ENCODE measurements around the gene ZBTB3. TPM values are rescaled to one million over a fixed set of nuclear protein-coding genes. Genes with fewer than 3 reads are reported as not detected.
"Not testable (repeated sequence)": the region's sequence is repeated elsewhere in the genome, so short reads cannot be mapped to it uniquely, and the experiment has no call there.

Gene ZBTB3
- total RNA-seq, 1 experiment from 2014 or later, result 9.7 TPM

GRCh38 chr11:62706850-62707247 is 47.1 kb downstream of the ZBTB3 start:
- TF ChIP-seq, protein P1, sequence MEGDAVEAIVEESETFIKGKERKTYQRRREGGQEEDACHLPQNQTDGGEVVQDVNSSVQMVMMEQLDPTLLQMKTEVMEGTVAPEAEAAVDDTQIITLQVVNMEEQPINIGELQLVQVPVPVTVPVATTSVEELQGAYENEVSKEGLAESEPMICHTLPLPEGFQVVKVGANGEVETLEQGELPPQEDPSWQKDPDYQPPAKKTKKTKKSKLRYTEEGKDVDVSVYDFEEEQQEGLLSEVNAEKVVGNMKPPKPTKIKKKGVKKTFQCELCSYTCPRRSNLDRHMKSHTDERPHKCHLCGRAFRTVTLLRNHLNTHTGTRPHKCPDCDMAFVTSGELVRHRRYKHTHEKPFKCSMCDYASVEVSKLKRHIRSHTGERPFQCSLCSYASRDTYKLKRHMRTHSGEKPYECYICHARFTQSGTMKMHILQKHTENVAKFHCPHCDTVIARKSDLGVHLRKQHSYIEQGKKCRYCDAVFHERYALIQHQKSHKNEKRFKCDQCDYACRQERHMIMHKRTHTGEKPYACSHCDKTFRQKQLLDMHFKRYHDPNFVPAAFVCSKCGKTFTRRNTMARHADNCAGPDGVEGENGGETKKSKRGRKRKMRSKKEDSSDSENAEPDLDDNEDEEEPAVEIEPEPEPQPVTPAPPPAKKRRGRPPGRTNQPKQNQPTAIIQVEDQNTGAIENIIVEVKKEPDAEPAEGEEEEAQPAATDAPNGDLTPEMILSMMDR (IDR thresholded peaks at IDR 0.05; ENCODE audit: unreplicated experiment), result no peak
- no TSS peak for BruUV-seq (replicated peaks)
- Mint-ChIP-seq H3K36me3 (ENCODE audit: insufficient read depth, unreplicated experiment) (peaks cover 76% of the 10 kb centered on the region), H3K27ac (ENCODE audit: unreplicated experiment) (peak overlapping the region; percentile 55), H3K27me3 (ENCODE audit: unreplicated experiment) (no peaks in the 10 kb centered on the region), H3K4me1 (ENCODE audit: low read depth, unreplicated experiment) (peaks cover 24% of the 10 kb centered on the region), H3K4me3 (ENCODE audit: low read depth, unreplicated experiment) (peak overlapping the region; percentile 98), H3K9me3 (ENCODE audit: low read depth, unreplicated experiment) (no peaks in the 10 kb centered on the region)
- intact Hi-C loops (cut with micrococcal nuclease; ENCODE audit: unreplicated experiment), result no loop called here
- CTCF ChIA-PET, result no interaction called here
- DNase-seq, result no peak

GRCh38 chr11:62705880-62706849 is 47.8 kb downstream of the ZBTB3 start:
- H3K4me3 Mint-ChIP-seq (ENCODE audit: low read depth, unreplicated experiment), result peak overlapping the region; percentile 98
- CTCF ChIA-PET, result interaction anchor here (1.3 kb wide), 1 partner anchor 114 kb away, joined by 4 read pairs; the partner anchor contains the start of gene TUT1
- TF ChIP-seq, protein P1 (IDR thresholded peaks at IDR 0.05; ENCODE audit: unreplicated experiment), result no peak
- H3K27ac Mint-ChIP-seq (ENCODE audit: unreplicated experiment), result peak overlapping the region; percentile 86
- peaks cover 24% of the 10 kb centered on the region for H3K4me1 Mint-ChIP-seq (ENCODE audit: low read depth, unreplicated experiment)
- peak; percentile 94 for DNase-seq
- no TSS peak for BruUV-seq (replicated peaks)
- H3K27me3 Mint-ChIP-seq (ENCODE audit: unreplicated experiment), result no peaks in the 10 kb centered on the region
- peaks cover 74% of the 10 kb centered on the region for H3K36me3 Mint-ChIP-seq (ENCODE audit: insufficient read depth, unreplicated experiment)
- no peaks in the 10 kb centered on the region for H3K9me3 Mint-ChIP-seq (ENCODE audit: low read depth, unreplicated experiment)
- intact Hi-C loops (cut with micrococcal nuclease; ENCODE audit: unreplicated experiment), result no loop called here

DNA sequence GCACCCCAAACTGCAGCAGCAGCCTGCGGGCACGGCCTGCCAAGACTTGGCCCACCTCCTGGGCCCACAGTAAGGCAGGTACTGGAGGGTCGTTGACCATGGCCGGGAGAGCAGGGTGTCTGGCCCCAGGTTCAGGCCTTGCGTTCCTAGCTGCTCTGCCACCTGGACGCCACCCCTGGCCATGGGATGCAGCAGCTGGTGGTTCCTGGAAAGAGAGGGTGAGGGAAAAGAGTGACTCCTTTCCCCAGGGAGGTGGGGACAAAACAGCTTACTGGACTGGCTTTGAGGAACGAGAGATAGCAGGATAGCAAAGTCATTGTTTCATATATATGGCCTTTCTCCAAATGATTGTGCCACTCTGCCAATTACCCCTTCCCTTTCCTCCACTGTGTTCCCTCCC is 48.5 kb downstream of the ZBTB3 start:
- CTCF ChIA-PET, result interaction anchor here (1.3 kb wide), 1 partner anchor 114 kb away, joined by 4 read pairs; the partner anchor contains the start of gene TUT1
- H3K27me3 Mint-ChIP-seq (ENCODE audit: unreplicated experiment), result no peaks in the 10 kb centered on the region
- TF ChIP-seq, protein P1 (IDR thresholded peaks at IDR 0.05; ENCODE audit: unreplicated experiment), result no peak
- peaks cover 24% of the 10 kb centered on the region for H3K4me1 Mint-ChIP-seq (ENCODE audit: low read depth, unreplicated experiment)
- peaks cover 71% of the 10 kb centered on the region for H3K36me3 Mint-ChIP-seq (ENCODE audit: insufficient read depth, unreplicated experiment)
- intact Hi-C loops (cut with micrococcal nuclease; ENCODE audit: unreplicated experiment), result no loop called here
- H3K4me3 Mint-ChIP-seq (ENCODE audit: low read depth, unreplicated experiment), result peak overlapping the region; percentile 98
- peak overlapping the region; percentile 86 for H3K27ac Mint-ChIP-seq (ENCODE audit: unreplicated experiment)
- no peaks in the 10 kb centered on the region for H3K9me3 Mint-ChIP-seq (ENCODE audit: low read depth, unreplicated experiment)
- no TSS peak for BruUV-seq (replicated peaks)
- DNase-seq, result peak; percentile 29

DNA sequence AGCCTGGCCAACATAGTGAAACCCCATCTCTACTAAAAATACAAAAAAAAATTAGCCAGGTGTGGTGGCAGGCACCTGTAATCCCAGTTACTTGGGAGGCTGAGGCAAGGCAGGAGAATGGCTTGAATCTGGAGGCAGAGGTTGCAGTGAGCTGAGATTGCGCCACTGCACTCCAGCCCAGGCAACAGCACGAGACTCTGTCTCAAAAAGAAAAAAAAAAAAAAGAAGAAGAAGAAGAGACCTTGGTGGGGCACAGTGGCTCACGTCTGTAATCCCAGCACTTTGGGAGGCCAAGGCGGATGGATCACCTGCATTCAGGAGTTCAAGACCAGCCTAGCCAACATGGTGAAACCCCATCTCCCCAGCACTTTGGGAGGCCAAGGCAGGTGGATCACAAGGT is 50.0 kb downstream of the ZBTB3 start:
- H3K4me3 Mint-ChIP-seq (ENCODE audit: low read depth, unreplicated experiment); H3K27ac Mint-ChIP-seq (ENCODE audit: unreplicated experiment); BruUV-seq (replicated peaks); H3K27me3 Mint-ChIP-seq (ENCODE audit: unreplicated experiment); intact Hi-C loops (cut with micrococcal nuclease; ENCODE audit: unreplicated experiment); H3K9me3 Mint-ChIP-seq (ENCODE audit: low read depth, unreplicated experiment); DNase-seq: not testable (repeated sequence)
- CTCF ChIA-PET, result interaction anchor here (0.7 kb wide), 1 partner anchor 112 kb away, joined by 3 read pairs; no protein-coding TSS in a partner anchor
- Mint-ChIP-seq H3K36me3 (ENCODE audit: insufficient read depth, unreplicated experiment) (peaks cover 61% of the 10 kb centered on the region), H3K4me1 (ENCODE audit: low read depth, unreplicated experiment) (peaks cover 19% of the 10 kb centered on the region)
